Psoas muscle (tissue), 8 donors: ENCODE data around the gene TMEM203. TPM values are rescaled to one million over a fixed set of nuclear protein-coding genes. Genes with fewer than 3 reads are reported as not detected.

Experiments used
- ATAC-seq, 4 donors: fragments of 200-7000 bp; cut with Tn5 transposase; one replicate each; pipeline ENCODE4 v1.9.1; 2020; ENCODE audit warnings: moderate library complexity in 3 of 4, mild to moderate bottlenecking in 2 of 4
- DNase-seq, 2 donors: peaks; one replicate each; pipeline ENCODE4 v3.0.0-alpha.2; 2020
- H3K27ac ChIP-seq: fragments of 200-600 bp; one replicate; pipeline ENCODE4 v1.8.0; 2022
- H3K27me3 ChIP-seq, 3 donors: fragments of 200-600 bp in 1 of 3; one replicate each; pipeline versions ENCODE4 v1.6.1 to v1.8.0; 2013 to 2022; ENCODE audit warnings: low read length in 2 of 3, mild to moderate bottlenecking in 2 of 3, moderate library complexity in 1 of 3; ENCODE audit not compliant: insufficient read depth in 3 of 3
- H3K36me3 ChIP-seq, 2 donors: fragments of 200-600 bp in 1 of 2; one replicate each; pipeline versions ENCODE4 v1.6.1 to v1.8.0; 2013 to 2022; ENCODE audit warnings: low read depth in 1 of 2, mild to moderate bottlenecking in 1 of 2, moderate library complexity in 1 of 2; ENCODE audit not compliant: insufficient read depth in 1 of 2
- H3K4me1 ChIP-seq: fragments of 200-600 bp; one replicate; pipeline ENCODE4 v1.8.0; 2022
- H3K4me3 ChIP-seq: fragments of 200-600 bp; one replicate; pipeline ENCODE4 v1.8.0; 2022; ENCODE audit warnings: mild to moderate bottlenecking
- H3K9me3 ChIP-seq: fragments of 200-600 bp; one replicate; pipeline ENCODE4 v1.8.0; 2022
- CTCF ChIP-seq: fragments of 200-600 bp; IDR thresholded peaks from one replicate; pipeline ENCODE4 v1.8.0; 2022; ENCODE audit warnings: antibody characterized with exemption
- WGBS, 3 donors: extraction: QIAGEN DNeasy Blood & Tissue Kit; methylation state at CpG; one replicate each; pipeline versions ENCODE4 v1.1.6 to v1.1.7; 2013; 5-methylcytosine and 5-hydroxymethylcytosine counted together
- intact Hi-C, 2 donors: fragments of 100-400 bp; cut with DNase I; formaldehyde crosslinking; loops; one replicate each; pipeline versions ENCODE4 v1.11.0 to v1.14.2; 2022
- polyA plus RNA-seq, 3 donors: library from polyadenylated mRNA; stranded (reverse); fragments of 200-250 nt; gene quantifications; one replicate each; pipeline ENCODE4 v1.2.3, GENCODE V29; 2013
- total RNA-seq, 4 donors: library from RNA; stranded (reverse); fragmentation: NEBNext Ultra II Directional in 2 of 4; extraction: Animal tissue kit (Norgen Biotek cat#: 25700) in 2 of 4; gene quantifications; one replicate each; pipeline versions ENCODE4 v1.2.1 to v1.2.4, GENCODE V29; 2021 to 2023
- donor health status: healthy with polysubstance abuse.
- donor health status: DM: no; HTN: no; CAD: no; lungs with moderate emphysema.
- donor health status: Bipolar disorder and iron deficiency.
- donor health status: healthy.
- donor health status: DM: yes; HTN: yes; CAD: no.
- donor health status: DM: no; HTN: no; CAD: no.
- donor health status: DM: no; HTN: no; CAD: no.
- donor health status: DM: yes; HTN: yes; CAD: no.

TMEM203 gene
- total and polyA plus RNA-seq, 7 donors, result 30.6 to 71.6 (median 36.9) TPM

- Histone ChIP-seq H3K4me3 (peak overlapping the region; percentile 90), H3K9me3 (no peaks in the 10 kb centered on the region), H3K27ac (no peak overlapping the region), H3K36me3 (no peaks in the 10 kb centered on the region), H3K27me3 (no peaks in the 10 kb centered on the region), H3K4me1 (peaks cover 56% of the 10 kb centered on the region)
- intact Hi-C loops, result no loop called here
- WGBS, 3 donors, result 63 to 66% (median 65%) methylated on average over 19 of the region's 19 CpGs
- no peak for DNase-seq
- no peak for ATAC-seq
- TF ChIP-seq CTCF, result no peak
Observed at GRCh38 chr9:137198051-137198901, 7.2 kb downstream of the TMEM203 start.

- ATAC-seq (no peak), DNase-seq (no peak)
- H3K36me3 ChIP-seq, result peaks cover 3 to 17% of the 10 kb centered on the region in 2 donors
- H3K27me3 ChIP-seq, result no peaks in the 10 kb centered on the region
- no peak for TF ChIP-seq CTCF
- intact Hi-C loops, result no loop called here
- H3K9me3 ChIP-seq, result no peaks in the 10 kb centered on the region
- WGBS, 3 donors, result 82 to 85% (median 84%) methylated on average over 17 to 21 of the region's 21 CpGs
- H3K4me1 ChIP-seq, result peaks cover 38% of the 10 kb centered on the region
- H3K27ac ChIP-seq, result no peak overlapping the region
- no peak overlapping the region for H3K4me3 ChIP-seq
Observed at GRCh38 chr9:137195525-137196220, 9.8 kb downstream of the TMEM203 start.

- intact Hi-C loops, result no loop called here
- H3K4me3 ChIP-seq, result no peak overlapping the region
- DNase-seq, result no peak
- H3K9me3 ChIP-seq, result no peaks in the 10 kb centered on the region
- H3K27ac ChIP-seq, result no peak overlapping the region
- H3K4me1 ChIP-seq, result peaks cover 46% of the 10 kb centered on the region
- WGBS, 3 donors, result 78 to 86% (median 80%) methylated on average over 10 of the region's 10 CpGs
- no peaks in the 10 kb centered on the region for H3K27me3 ChIP-seq
- ATAC-seq, result no peak
- H3K36me3 ChIP-seq, result peaks cover 3 to 25% of the 10 kb centered on the region in 2 donors
- no peak for TF ChIP-seq CTCF
Observed at GRCh38 chr9:137194909-137195308, 10.5 kb downstream of the TMEM203 start.

GRCh38 chr9:137194388-137194787, 11.1 kb downstream of the TMEM203 start:
- Histone ChIP-seq H3K4me3 (no peak overlapping the region), H3K9me3 (no peaks in the 10 kb centered on the region), H3K27ac (no peak overlapping the region), H3K36me3 (peaks cover 3 to 29% of the 10 kb centered on the region in 2 donors), H3K27me3 (no peaks in the 10 kb centered on the region), H3K4me1 (peaks cover 46% of the 10 kb centered on the region)
- TF ChIP-seq CTCF, result no peak
- ATAC-seq (peak in 2 of 4 donors; percentile 26 to 33), DNase-seq (no peak)
- WGBS, 3 donors, result 41 to 46% (median 44%) methylated on average over 16 of the region's 16 CpGs
- intact Hi-C loops, result no loop called here
